ENCODE measurements around the gene ADGRG1. TPM values are rescaled to one million over a fixed set of nuclear protein-coding genes. Genes with fewer than 3 reads are reported as not detected.

The ADGRG1 gene
- 97.7 TPM for total RNA-seq

- intact Hi-C loops (cut with DNase I): no loop called here
- Histone ChIP-seq H3K27ac (peak within 1 kb of the TSS; percentile 75), H3K4me3 (peak within 1 kb of the TSS; percentile 39), H3K9me3 (no peaks in the 10 kb centered on the region), H3K27me3 (no peaks in the 10 kb centered on the region), H3K4me1 (peaks cover 52% of the 10 kb centered on the region), H3K36me3 (no peaks in the 10 kb centered on the region)
- DNase-seq (ENCODE audit: extremely low spot score in 2 of 2): no peak
- TF ChIP-seq POLR2A (IDR thresholded peaks at IDR 0.05) (peak in 1 of 2 donors; percentile 40), CTCF (IDR thresholded peaks at IDR 0.05) (no peak), POLR2AphosphoS5 (IDR thresholded peaks at IDR 0.05; ENCODE audit: insufficient read depth in 1 of 2, low read depth in 1 of 2) (peak; percentile 85 to 92)
These were observed at the start of gene ADGRG1 for GRCh38 chr16:57628008-57628781. ADGRG1 (plus strand) TSS chr16:57628630; CDS start chr16:57650288, 21,658 bp downstream.

- Histone ChIP-seq H3K27ac (no peak overlapping the region), H3K27me3 (no peaks in the 10 kb centered on the region), H3K36me3 (no peaks in the 10 kb centered on the region), H3K4me3 (no peak overlapping the region), H3K4me1 (peaks cover 5% of the 10 kb centered on the region), H3K9me3 (no peaks in the 10 kb centered on the region)
- intact Hi-C loops (cut with DNase I): loop anchor here (5.0 kb wide), 1 partner anchor 73 kb away; no protein-coding TSS in a partner anchor
- TF ChIP-seq POLR2AphosphoS5 (IDR thresholded peaks at IDR 0.05; ENCODE audit: insufficient read depth in 1 of 2, low read depth in 1 of 2) (no peak), CTCF (IDR thresholded peaks at IDR 0.05) (no peak), POLR2A (IDR thresholded peaks at IDR 0.05) (no peak)
- peak in 1 of 2 donors; percentile 29 for DNase-seq (ENCODE audit: extremely low spot score in 2 of 2)
These were observed 49.1 kb upstream of the ADGRG1 start for GRCh38 chr16:57579361-57579665.

GRCh38 chr16:57585051-57585687, 43.3 kb upstream of the ADGRG1 start:
- Histone ChIP-seq H3K4me3 (no peak overlapping the region), H3K36me3 (no peaks in the 10 kb centered on the region), H3K4me1 (no peaks in the 10 kb centered on the region), H3K9me3 (no peaks in the 10 kb centered on the region), H3K27me3 (no peaks in the 10 kb centered on the region), H3K27ac (no peak overlapping the region)
- TF ChIP-seq POLR2A (IDR thresholded peaks at IDR 0.05) (no peak), CTCF (IDR thresholded peaks at IDR 0.05) (no peak), POLR2AphosphoS5 (IDR thresholded peaks at IDR 0.05; ENCODE audit: insufficient read depth in 1 of 2, low read depth in 1 of 2) (no peak)
- no peak for DNase-seq (ENCODE audit: extremely low spot score in 2 of 2)
- intact Hi-C loops (cut with DNase I): no loop called here

GRCh38 chr16:57588831-57589230, 39.6 kb upstream of the ADGRG1 start:
- intact Hi-C loops (cut with DNase I): no loop called here
- no peaks in the 10 kb centered on the region for H3K9me3 ChIP-seq
- TF ChIP-seq POLR2A (IDR thresholded peaks at IDR 0.05) (no peak), CTCF (IDR thresholded peaks at IDR 0.05) (no peak), POLR2AphosphoS5 (IDR thresholded peaks at IDR 0.05; ENCODE audit: insufficient read depth in 1 of 2, low read depth in 1 of 2) (no peak)
- no peak overlapping the region for H3K4me3 ChIP-seq
- DNase-seq (ENCODE audit: extremely low spot score in 2 of 2): peak in 1 of 2 donors; percentile 43
- peaks cover 10% of the 10 kb centered on the region for H3K4me1 ChIP-seq
- no peaks in the 10 kb centered on the region for H3K27me3 ChIP-seq
- no peak overlapping the region for H3K27ac ChIP-seq
- no peaks in the 10 kb centered on the region for H3K36me3 ChIP-seq

- DNase-seq (ENCODE audit: extremely low spot score in 2 of 2): peak; percentile 9 to 42
- Histone ChIP-seq H3K4me1 (peaks cover 10% of the 10 kb centered on the region), H3K27me3 (no peaks in the 10 kb centered on the region), H3K4me3 (no peak overlapping the region), H3K27ac (no peak overlapping the region), H3K36me3 (no peaks in the 10 kb centered on the region), H3K9me3 (no peaks in the 10 kb centered on the region)
- intact Hi-C loops (cut with DNase I): no loop called here
- TF ChIP-seq POLR2AphosphoS5 (IDR thresholded peaks at IDR 0.05; ENCODE audit: insufficient read depth in 1 of 2, low read depth in 1 of 2): no peak
- no peak for TF ChIP-seq POLR2A (IDR thresholded peaks at IDR 0.05)
- TF ChIP-seq CTCF (IDR thresholded peaks at IDR 0.05): no peak
These were observed 39.1 kb upstream of the ADGRG1 start for GRCh38 chr16:57589374-57589773.

Data from vagina (tissue), 2 donors.